Measurements from ENCODE around the gene XPNPEP1.

XPNPEP1 gene

GRCh38 chr10:109882251-109883057 is 40.9 kb downstream of the XPNPEP1 start:
- Histone ChIP-seq H3K9me3 (ENCODE audit: control insufficient read depth, insufficient read depth, low read length) (no peaks in the 10 kb centered on the region), H3K27ac (ENCODE audit: low read depth, low read length) (no peak overlapping the region), H3K4me1 (ENCODE audit: control insufficient read depth, low read length) (peaks cover 14% of the 10 kb centered on the region), H3F3A (ENCODE audit: control insufficient read depth, insufficient read depth) (no peaks in the 10 kb centered on the region), H3K4me3 (ENCODE audit: low read length) (no peak overlapping the region), H3K9me2 (replicated peaks; ENCODE audit: control insufficient read depth, low read length) (no peaks in the 10 kb centered on the region), H3K4me2 (ENCODE audit: low read length) (no peak overlapping the region), H3K36me3 (ENCODE audit: control insufficient read depth, low read length) (peaks cover 64% of the 10 kb centered on the region), H4K20me1 (ENCODE audit: control insufficient read depth, insufficient read depth, low read depth, low read length) (peaks cover 4% of the 10 kb centered on the region; the same call in 1 of the 2 replicates), H3K27me3 (ENCODE audit: control insufficient read depth, low read length) (no peaks in the 10 kb centered on the region), H3K79me2 (ENCODE audit: control insufficient read depth, low read length) (no peaks in the 10 kb centered on the region)
- TF ChIP-seq CTCF (IDR thresholded peaks at IDR 0.05; ENCODE audit: low read depth, low read length, poor library complexity, severe bottlenecking), result no peak
- no peak for TF ChIP-seq EZH2phosphoT487 (IDR thresholded peaks at IDR 0.05; ENCODE audit: borderline replicate concordance, low read length)

- peaks cover 68% of the 10 kb centered on the region for H3K36me3 ChIP-seq (ENCODE audit: control insufficient read depth, low read length)
- H3K79me2 ChIP-seq (ENCODE audit: control insufficient read depth, low read length), result no peaks in the 10 kb centered on the region
- H3K4me1 ChIP-seq (ENCODE audit: control insufficient read depth, low read length), result peaks cover 14% of the 10 kb centered on the region
- peaks cover 4% of the 10 kb centered on the region; the same call in 1 of the 2 replicates for H4K20me1 ChIP-seq (ENCODE audit: control insufficient read depth, insufficient read depth, low read depth, low read length)
- H3K27me3 ChIP-seq (ENCODE audit: control insufficient read depth, low read length), result no peaks in the 10 kb centered on the region
- H3F3A ChIP-seq (ENCODE audit: control insufficient read depth, insufficient read depth), result no peaks in the 10 kb centered on the region
- no peaks in the 10 kb centered on the region for H3K9me3 ChIP-seq (ENCODE audit: control insufficient read depth, insufficient read depth, low read length)
- TF ChIP-seq EZH2phosphoT487 (IDR thresholded peaks at IDR 0.05; ENCODE audit: borderline replicate concordance, low read length), result no peak
- TF ChIP-seq CTCF (IDR thresholded peaks at IDR 0.05; ENCODE audit: low read depth, low read length, poor library complexity, severe bottlenecking), result no peak
- no peaks in the 10 kb centered on the region for H3K9me2 ChIP-seq (replicated peaks; ENCODE audit: control insufficient read depth, low read length)
- H3K4me2 ChIP-seq (ENCODE audit: low read length), result no peak overlapping the region
- H3K27ac ChIP-seq (ENCODE audit: low read depth, low read length), result no peak overlapping the region
- H3K4me3 ChIP-seq (ENCODE audit: low read length), result no peak overlapping the region
These were observed 41.6 kb downstream of the XPNPEP1 start for GRCh38 chr10:109881769-109882057.

GRCh38 chr10:109880886-109881768 is 42.2 kb downstream of the XPNPEP1 start:
- H3K9me3 ChIP-seq (ENCODE audit: control insufficient read depth, insufficient read depth, low read length), result no peaks in the 10 kb centered on the region
- no peaks in the 10 kb centered on the region for H3K9me2 ChIP-seq (replicated peaks; ENCODE audit: control insufficient read depth, low read length)
- H3K27ac ChIP-seq (ENCODE audit: low read depth, low read length), result no peak overlapping the region
- H3K36me3 ChIP-seq (ENCODE audit: control insufficient read depth, low read length), result peaks cover 69% of the 10 kb centered on the region
- peaks cover 14% of the 10 kb centered on the region for H3K4me1 ChIP-seq (ENCODE audit: control insufficient read depth, low read length)
- H3K4me2 ChIP-seq (ENCODE audit: low read length), result no peak overlapping the region
- TF ChIP-seq EZH2phosphoT487 (IDR thresholded peaks at IDR 0.05; ENCODE audit: borderline replicate concordance, low read length), result no peak
- no peak for TF ChIP-seq CTCF (IDR thresholded peaks at IDR 0.05; ENCODE audit: low read depth, low read length, poor library complexity, severe bottlenecking)
- peaks cover 4% of the 10 kb centered on the region; the same call in 1 of the 2 replicates for H4K20me1 ChIP-seq (ENCODE audit: control insufficient read depth, insufficient read depth, low read depth, low read length)
- H3K27me3 ChIP-seq (ENCODE audit: control insufficient read depth, low read length), result no peaks in the 10 kb centered on the region
- H3F3A ChIP-seq (ENCODE audit: control insufficient read depth, insufficient read depth), result no peaks in the 10 kb centered on the region
- H3K4me3 ChIP-seq (ENCODE audit: low read length), result no peak overlapping the region
- no peaks in the 10 kb centered on the region for H3K79me2 ChIP-seq (ENCODE audit: control insufficient read depth, low read length)

Measured in DOHH2 (cell line).